ENCODE results near the gene IGLL5. TPM values are rescaled to one million over a fixed set of nuclear protein-coding genes. Genes with fewer than 3 reads are reported as not detected.

Gene IGLL5
- total RNA-seq, 6 donors from 2014 or later = 4.3 to 58.5 (median 21.5) TPM

GRCh38 chr22:22935056-22935545 is 47.5 kb downstream of the IGLL5 start:
- DNase-seq (no peak), ATAC-seq (ENCODE audit: low FRiP score in 2 of 2) (no peak)
- H3K4me1 ChIP-seq = peaks cover 0 to 4% (median 0%) of the 10 kb centered on the region in 4 donors
- H3K9me3 ChIP-seq = no peaks in the 10 kb centered on the region
- no peak overlapping the region for H3K4me3 ChIP-seq
- no peaks in the 10 kb centered on the region for H3K36me3 ChIP-seq
- no peak for TF ChIP-seq POLR2AphosphoS5 (IDR thresholded peaks at IDR 0.05)
- no peak for TF ChIP-seq CTCF (IDR thresholded peaks at IDR 0.05)
- no peak for TF ChIP-seq EP300 (IDR thresholded peaks at IDR 0.05)
- TF ChIP-seq POLR2A (IDR thresholded peaks at IDR 0.05) = no peak
- H3K27ac ChIP-seq = no peak overlapping the region
- 83 to 88% methylated on average over 3 of the region's 3 CpGs for WGBS, 2 donors
- H3K27me3 ChIP-seq = no peaks in the 10 kb centered on the region

- no peak overlapping the region for H3K4me3 ChIP-seq
- no peaks in the 10 kb centered on the region for H3K36me3 ChIP-seq
- no peaks in the 10 kb centered on the region for H3K9me3 ChIP-seq
- peaks cover 0 to 4% (median 0%) of the 10 kb centered on the region in 4 donors for H3K4me1 ChIP-seq
- DNase-seq (no peak), ATAC-seq (ENCODE audit: low FRiP score in 2 of 2) (no peak)
- WGBS, 2 donors = 62 to 66% methylated on average over 3 to 4 of the region's 4 CpGs
- H3K27ac ChIP-seq = no peak overlapping the region
- no peak for TF ChIP-seq CTCF (IDR thresholded peaks at IDR 0.05)
- TF ChIP-seq POLR2AphosphoS5 (IDR thresholded peaks at IDR 0.05) = no peak
- no peak for TF ChIP-seq POLR2A (IDR thresholded peaks at IDR 0.05)
- no peak for TF ChIP-seq EP300 (IDR thresholded peaks at IDR 0.05)
- no peaks in the 10 kb centered on the region for H3K27me3 ChIP-seq
Measured at GRCh38 chr22:22935546-22936157, 48.0 kb downstream of the IGLL5 start.

GRCh38 chr22:22936180-22936914 is 48.7 kb downstream of the IGLL5 start:
- ATAC-seq (ENCODE audit: low FRiP score in 2 of 2) (no peak), DNase-seq (no peak)
- Histone ChIP-seq H3K27me3 (no peaks in the 10 kb centered on the region), H3K4me1 (peaks cover 0 to 4% (median 0%) of the 10 kb centered on the region in 4 donors), H3K27ac (no peak overlapping the region), H3K9me3 (no peaks in the 10 kb centered on the region), H3K36me3 (no peaks in the 10 kb centered on the region), H3K4me3 (no peak overlapping the region)
- WGBS, 2 donors = 88 to 91% methylated on average over 13 to 15 of the region's 15 CpGs
- TF ChIP-seq CTCF (IDR thresholded peaks at IDR 0.05) (no peak), POLR2A (IDR thresholded peaks at IDR 0.05) (no peak), EP300 (IDR thresholded peaks at IDR 0.05) (no peak), POLR2AphosphoS5 (IDR thresholded peaks at IDR 0.05) (no peak)

GRCh38 chr22:22936915-22937656 is 49.5 kb downstream of the IGLL5 start:
- 81 to 83% methylated on average over 6 of the region's 6 CpGs for WGBS, 2 donors
- no peak for TF ChIP-seq CTCF (IDR thresholded peaks at IDR 0.05)
- TF ChIP-seq EP300 (IDR thresholded peaks at IDR 0.05) = no peak
- no peak for TF ChIP-seq POLR2AphosphoS5 (IDR thresholded peaks at IDR 0.05)
- no peak for TF ChIP-seq POLR2A (IDR thresholded peaks at IDR 0.05)
- no peak for ATAC-seq (ENCODE audit: low FRiP score in 2 of 2)

More at GRCh38 chr22:22936915-22937656, 49.5 kb downstream of the IGLL5 start:
- H3K4me1 ChIP-seq = peaks cover 0 to 4% (median 0%) of the 10 kb centered on the region in 4 donors
- H3K27ac ChIP-seq = no peak overlapping the region
- H3K4me3 ChIP-seq = no peak overlapping the region
- no peaks in the 10 kb centered on the region for H3K36me3 ChIP-seq
- no peaks in the 10 kb centered on the region for H3K9me3 ChIP-seq
- H3K27me3 ChIP-seq = no peaks in the 10 kb centered on the region
- no peak for DNase-seq
